GM12872 (cell line): ENCODE data around the gene PUSL1.

Experiments used
- TF ChIP-seq, protein P1 (sequence below): IDR thresholded peaks from 3 replicates; pipeline ENCODE4 v1.5.1; 2011; ENCODE audit warnings: low read depth, mild to moderate bottlenecking, low read length, moderate library complexity; ENCODE audit not compliant: insufficient read depth

The PUSL1 gene, protein sequence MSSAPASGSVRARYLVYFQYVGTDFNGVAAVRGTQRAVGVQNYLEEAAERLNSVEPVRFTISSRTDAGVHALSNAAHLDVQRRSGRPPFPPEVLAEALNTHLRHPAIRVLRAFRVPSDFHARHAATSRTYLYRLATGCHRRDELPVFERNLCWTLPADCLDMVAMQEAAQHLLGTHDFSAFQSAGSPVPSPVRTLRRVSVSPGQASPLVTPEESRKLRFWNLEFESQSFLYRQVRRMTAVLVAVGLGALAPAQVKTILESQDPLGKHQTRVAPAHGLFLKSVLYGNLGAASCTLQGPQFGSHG

DNA sequence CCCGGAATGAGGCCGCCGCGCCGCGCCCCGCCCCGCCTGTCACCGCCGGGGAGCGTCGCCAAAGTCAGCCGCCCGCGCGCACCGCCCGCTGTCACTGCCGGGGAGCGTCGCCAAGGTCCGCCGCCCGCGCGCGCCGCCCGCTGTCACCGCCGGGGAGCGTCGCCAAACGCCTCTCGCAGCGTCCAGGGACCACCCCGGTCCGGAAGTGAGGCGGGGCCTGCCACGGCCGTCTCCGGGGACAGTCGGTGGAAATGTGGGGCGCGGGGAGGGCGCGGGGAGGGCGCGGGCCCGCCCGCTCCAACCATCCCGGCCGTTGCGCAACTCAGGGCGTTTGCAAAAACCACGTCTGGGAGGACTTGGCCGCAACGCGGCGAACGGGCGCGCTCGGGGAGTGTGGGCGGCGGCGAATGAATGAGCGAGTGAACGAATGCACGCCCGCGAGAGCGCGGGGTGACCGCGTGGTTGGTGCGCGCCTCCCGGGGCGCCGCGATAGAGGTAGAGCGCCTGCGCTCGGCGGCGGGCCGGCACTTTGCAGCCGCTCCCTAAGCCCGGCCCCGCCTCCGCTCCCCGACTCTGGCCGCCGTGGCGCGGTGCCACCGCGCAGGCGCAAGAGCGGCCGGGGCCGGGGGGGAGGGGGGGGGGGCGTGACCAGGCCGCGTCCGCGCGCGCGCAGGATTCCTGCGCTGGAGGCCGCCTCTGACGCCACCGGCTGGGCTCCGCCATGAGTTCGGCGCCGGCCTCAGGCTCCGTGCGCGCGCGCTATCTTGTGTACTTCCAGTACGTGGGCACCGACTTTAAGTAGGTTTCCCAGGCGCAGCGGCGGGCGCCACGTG, at the start of gene PUSL1, which contains the start of gene ACAP3:
Gene PUSL1 (plus strand): TSS at position 675 of the 833 bp plus-strand sequence. CDS start 47 bp downstream, at position 722.
Gene ACAP3 (minus strand): TSS at position 8 of the 833 bp plus-strand sequence. CDS start 115 bp downstream, outside the sequence.
- TF ChIP-seq, protein P1, sequence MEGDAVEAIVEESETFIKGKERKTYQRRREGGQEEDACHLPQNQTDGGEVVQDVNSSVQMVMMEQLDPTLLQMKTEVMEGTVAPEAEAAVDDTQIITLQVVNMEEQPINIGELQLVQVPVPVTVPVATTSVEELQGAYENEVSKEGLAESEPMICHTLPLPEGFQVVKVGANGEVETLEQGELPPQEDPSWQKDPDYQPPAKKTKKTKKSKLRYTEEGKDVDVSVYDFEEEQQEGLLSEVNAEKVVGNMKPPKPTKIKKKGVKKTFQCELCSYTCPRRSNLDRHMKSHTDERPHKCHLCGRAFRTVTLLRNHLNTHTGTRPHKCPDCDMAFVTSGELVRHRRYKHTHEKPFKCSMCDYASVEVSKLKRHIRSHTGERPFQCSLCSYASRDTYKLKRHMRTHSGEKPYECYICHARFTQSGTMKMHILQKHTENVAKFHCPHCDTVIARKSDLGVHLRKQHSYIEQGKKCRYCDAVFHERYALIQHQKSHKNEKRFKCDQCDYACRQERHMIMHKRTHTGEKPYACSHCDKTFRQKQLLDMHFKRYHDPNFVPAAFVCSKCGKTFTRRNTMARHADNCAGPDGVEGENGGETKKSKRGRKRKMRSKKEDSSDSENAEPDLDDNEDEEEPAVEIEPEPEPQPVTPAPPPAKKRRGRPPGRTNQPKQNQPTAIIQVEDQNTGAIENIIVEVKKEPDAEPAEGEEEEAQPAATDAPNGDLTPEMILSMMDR = no peak

DNA sequence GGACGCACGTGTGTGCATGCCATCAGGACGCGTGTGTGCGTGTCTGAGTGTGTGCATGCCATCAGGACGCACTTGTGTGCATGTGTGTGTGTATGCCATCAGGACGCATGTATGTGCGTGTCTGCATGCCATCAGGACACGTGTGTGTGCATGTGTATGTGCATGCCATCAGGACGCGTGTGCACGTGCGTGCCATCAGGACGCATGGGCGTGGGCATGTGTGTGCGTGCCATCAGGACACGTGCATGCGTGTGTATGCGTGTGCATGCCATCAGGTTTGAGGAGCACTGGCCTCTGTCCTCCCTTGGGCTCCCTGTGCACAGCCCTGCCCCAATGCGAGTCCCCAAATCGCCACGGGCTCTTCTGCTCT, 49.3 kb upstream of the PUSL1 start:
- TF ChIP-seq, protein P1 = no peak

DNA sequence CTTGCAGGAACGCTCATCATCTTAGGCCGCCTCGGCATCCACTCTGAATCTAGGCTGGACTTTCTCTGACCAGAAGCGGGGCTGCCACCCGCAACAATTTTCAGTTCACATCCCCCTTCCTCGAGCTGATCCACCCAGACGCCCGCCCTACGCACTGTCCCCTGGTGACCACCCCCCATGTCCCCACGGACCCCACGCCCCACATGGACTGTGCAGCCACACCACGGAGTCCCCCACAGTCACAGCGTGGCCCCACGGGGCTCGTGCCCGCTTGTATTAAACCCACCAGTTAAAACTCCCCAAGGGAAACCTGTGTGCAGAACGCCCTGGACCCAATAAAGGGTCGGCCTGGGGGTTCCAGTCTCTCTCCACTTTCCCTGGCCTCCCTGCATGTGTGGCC, 48.9 kb upstream of the PUSL1 start:
- TF ChIP-seq, protein P1 = no peak

DNA sequence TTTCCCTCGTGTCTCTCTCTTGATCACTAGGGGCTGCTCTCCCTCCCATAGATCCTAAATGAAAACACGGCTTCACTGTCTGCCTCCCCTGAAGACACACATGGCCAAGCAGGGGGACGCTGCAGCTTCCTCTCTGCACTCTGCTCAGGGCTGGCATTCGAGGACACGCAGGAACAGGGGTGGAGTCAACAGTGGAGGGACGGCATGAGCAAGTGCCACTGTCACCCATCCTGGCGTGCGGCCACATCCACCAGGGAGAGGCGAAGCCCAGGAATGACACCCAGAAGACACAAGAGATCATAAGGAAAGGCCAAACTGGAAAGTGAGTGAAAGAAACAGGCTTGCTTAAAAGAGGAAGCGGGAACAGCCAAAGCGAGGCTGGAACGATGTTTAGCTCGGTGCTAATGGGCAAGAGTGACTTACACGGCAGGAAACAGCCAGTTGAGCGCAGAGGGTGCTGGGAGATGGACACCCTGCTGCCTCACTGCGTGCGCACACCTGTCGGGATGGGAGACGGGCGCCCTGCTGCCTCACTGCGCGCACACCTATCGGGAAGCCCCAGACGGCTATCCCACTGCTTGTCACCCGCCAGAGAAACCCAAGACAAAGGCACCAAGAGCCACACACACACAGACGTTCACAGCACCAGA, 48.3 kb upstream of the PUSL1 start:
- TF ChIP-seq, protein P1 = no peak

DNA sequence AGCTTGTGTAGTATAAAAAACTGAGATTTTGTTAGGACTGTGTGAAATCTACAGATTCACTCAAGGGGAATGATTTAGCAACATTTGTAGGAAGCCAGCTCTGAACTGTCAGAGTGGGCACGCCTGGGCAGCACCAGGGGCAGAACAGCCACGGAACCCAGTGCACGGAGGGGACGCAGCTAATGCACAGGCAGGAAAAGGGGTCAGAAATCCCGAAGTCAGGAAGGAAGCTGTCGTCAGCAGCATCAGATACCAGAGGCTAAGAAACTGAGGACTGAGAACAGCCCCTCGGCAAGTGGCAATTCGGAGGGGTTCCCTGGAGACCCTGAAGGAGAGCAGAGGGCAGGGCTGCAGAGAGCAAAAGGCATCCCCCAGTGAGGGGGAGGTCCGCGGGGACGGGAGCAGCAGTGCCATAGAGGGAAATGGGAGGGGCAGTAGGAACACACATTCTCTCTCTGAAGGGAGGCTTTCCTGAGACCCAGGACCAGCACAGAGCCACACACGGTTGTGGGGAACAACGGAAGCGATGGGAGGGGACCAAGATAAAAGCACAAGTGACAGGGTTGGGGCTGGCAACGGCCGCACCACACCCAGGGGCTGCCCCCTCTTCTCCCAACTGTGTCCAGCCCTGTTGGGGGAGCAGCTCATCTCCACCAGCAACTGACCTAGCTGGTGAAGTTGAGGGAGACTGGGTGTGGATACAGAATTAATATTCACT, 47.4 kb upstream of the PUSL1 start:
- TF ChIP-seq, protein P1 = no peak

DNA sequence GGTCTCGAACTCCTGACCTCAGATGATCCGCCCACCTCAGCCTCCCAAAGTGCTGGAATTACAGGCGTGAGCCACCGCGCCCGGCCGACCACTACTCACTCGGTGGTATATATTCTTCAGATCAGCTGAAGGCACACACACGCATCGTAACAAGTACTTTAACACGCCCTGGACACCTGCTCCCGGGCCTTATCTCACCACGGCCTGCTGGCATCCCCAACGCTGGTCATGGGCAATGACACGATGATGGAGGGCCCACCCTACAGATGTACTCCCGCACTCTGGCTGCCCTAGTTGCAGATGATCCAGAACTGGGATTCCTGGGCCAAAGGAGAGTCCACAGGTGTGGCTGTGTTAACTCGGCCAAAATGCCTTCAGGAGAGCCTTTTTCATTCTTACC, 46.3 kb upstream of the PUSL1 start:
- TF ChIP-seq, protein P1 = no peak
